SJCRH30 (cell line): Measurements from ENCODE around the gene CARMIL3. TPM values are rescaled to one million over a fixed set of nuclear protein-coding genes. Genes with fewer than 3 reads are reported as not detected.
"Not testable (repeated sequence)": the region's sequence is repeated elsewhere in the genome, so short reads cannot be mapped to it uniquely, and the experiment has no call there.

Experiments used
- DNase-seq, 2 experiments: peaks; one replicate each; pipeline ENCODE4 v3.0.0-alpha.2; 2015 to 2020
- H3K27ac ChIP-seq: fragments of 250-450 bp; sonication (Bioruptor Pico); 2 replicates; pipeline ENCODE4 v1.5.1; 2020; ENCODE audit warnings: mild to moderate bottlenecking, moderate library complexity
- H3K27me3 ChIP-seq: fragments of 250-450 bp; sonication (Bioruptor Pico); 2 replicates; pipeline ENCODE4 v1.5.1; 2020; ENCODE audit warnings: mild to moderate bottlenecking, moderate library complexity
- H3K36me3 ChIP-seq: fragments of 250-450 bp; sonication (Bioruptor Pico); 2 replicates; pipeline ENCODE4 v1.5.1; 2020; ENCODE audit warnings: mild to moderate bottlenecking, moderate library complexity
- H3K4me1 ChIP-seq: fragments of 250-450 bp; sonication (Bioruptor Pico); 2 replicates; pipeline ENCODE4 v1.5.1; 2020; ENCODE audit warnings: mild to moderate bottlenecking, moderate library complexity
- H3K4me3 ChIP-seq: fragments of 250-450 bp; sonication (Bioruptor Pico); 2 replicates; pipeline ENCODE4 v1.5.1; 2020; ENCODE audit warnings: mild to moderate bottlenecking, moderate library complexity
- H3K9me3 ChIP-seq: fragments of 250-450 bp; sonication (Bioruptor Pico); replicated peaks from 2 replicates; pipeline ENCODE4 v1.5.1; 2020; ENCODE audit warnings: mild to moderate bottlenecking, moderate library complexity
- total RNA-seq: library from RNA; depleted of rRNA; stranded (reverse); fragments of >200 nt; shearing (Covaris generic); gene quantifications from 2 replicates; pipeline ENCODE4 v1.2.3, GENCODE V29; 2014

CARMIL3 gene
- total RNA-seq, 1 experiment from 2014 or later = 0.40 TPM

- peaks cover 10% of the 10 kb centered on the region for H3K4me1 ChIP-seq
- no peak for DNase-seq
- H3K27ac ChIP-seq = no peak overlapping the region
- H3K4me3 ChIP-seq = no peak overlapping the region
- H3K9me3 ChIP-seq = no peaks in the 10 kb centered on the region
- peaks cover 10% of the 10 kb centered on the region for H3K36me3 ChIP-seq
- H3K27me3 ChIP-seq = no peaks in the 10 kb centered on the region
Observed at GRCh38 chr14:24098229-24098926, 46.6 kb downstream of the CARMIL3 start.

DNA sequence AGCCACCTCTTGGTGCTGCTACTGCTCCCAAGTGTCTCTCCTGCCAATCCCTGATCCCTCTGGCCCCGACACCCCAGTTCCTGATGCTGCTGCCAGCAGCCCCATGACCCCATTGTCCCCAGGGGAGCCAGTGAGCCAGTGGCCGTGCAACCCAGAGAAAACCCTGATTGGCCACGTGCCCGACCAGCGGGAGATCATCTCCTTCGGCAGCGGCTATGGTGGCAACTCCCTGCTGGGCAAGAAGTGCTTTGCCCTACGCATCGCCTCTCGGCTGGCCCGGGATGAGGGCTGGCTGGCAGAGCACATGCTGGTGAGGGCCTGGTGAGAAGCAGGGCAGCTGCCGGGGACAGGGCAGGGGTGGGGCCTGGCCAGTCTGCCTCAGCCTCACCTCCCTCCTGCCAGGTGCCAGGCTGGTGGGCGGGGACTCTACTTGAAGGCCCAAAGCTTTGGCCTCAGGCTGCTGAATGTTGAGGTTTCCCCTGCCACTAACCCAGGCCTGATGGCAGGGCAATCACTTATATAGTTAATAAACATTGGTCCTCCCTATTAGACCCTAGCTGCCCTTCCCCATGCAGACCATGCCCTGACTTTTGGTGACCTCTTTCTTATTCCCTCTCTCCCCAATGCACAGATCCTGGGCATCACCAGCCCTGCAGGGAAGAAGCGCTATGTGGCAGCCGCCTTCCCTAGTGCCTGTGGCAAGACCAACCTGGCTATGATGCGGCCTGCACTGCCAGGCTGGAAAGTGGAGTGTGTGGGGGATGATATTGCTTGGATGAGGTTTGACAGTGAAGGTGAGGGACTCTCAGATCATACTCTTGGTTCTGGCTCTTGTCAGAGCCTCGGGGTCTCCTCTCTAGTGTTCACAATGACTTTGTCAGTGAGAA lies 47.4 kb downstream of the CARMIL3 start:
- Histone ChIP-seq H3K4me1 (peaks cover 7% of the 10 kb centered on the region), H3K9me3 (no peaks in the 10 kb centered on the region), H3K36me3 (peaks cover 14% of the 10 kb centered on the region), H3K27me3 (no peaks in the 10 kb centered on the region), H3K27ac (no peak overlapping the region), H3K4me3 (no peak overlapping the region)
- DNase-seq = no peak

GRCh38 chr14:24100197-24100981 lies 48.6 kb downstream of the CARMIL3 start:
- DNase-seq = no peak
- H3K27ac ChIP-seq = no peak overlapping the region
- no peaks in the 10 kb centered on the region for H3K9me3 ChIP-seq
- no peaks in the 10 kb centered on the region for H3K27me3 ChIP-seq
- H3K36me3 ChIP-seq = peaks cover 14% of the 10 kb centered on the region
- H3K4me1 ChIP-seq = peaks cover 6% of the 10 kb centered on the region
- H3K4me3 ChIP-seq = no peak overlapping the region

- Histone ChIP-seq H3K27me3 (no peaks in the 10 kb centered on the region), H3K4me1 (no peaks in the 10 kb centered on the region), H3K27ac (no peak overlapping the region), H3K4me3 (no peak overlapping the region), H3K9me3 (no peaks in the 10 kb centered on the region), H3K36me3 (peaks cover 14% of the 10 kb centered on the region)
- no peak for DNase-seq
Observed at GRCh38 chr14:24100982-24101494, 49.2 kb downstream of the CARMIL3 start.

- peaks cover 14% of the 10 kb centered on the region for H3K36me3 ChIP-seq
- H3K4me3 ChIP-seq = no peak overlapping the region
- H3K9me3 ChIP-seq = no peaks in the 10 kb centered on the region
- no peak overlapping the region for H3K27ac ChIP-seq
- DNase-seq = no peak
- H3K4me1 ChIP-seq = no peaks in the 10 kb centered on the region
- no peaks in the 10 kb centered on the region for H3K27me3 ChIP-seq
Observed at GRCh38 chr14:24102357-24103048, 50.7 kb downstream of the CARMIL3 start.

GRCh38 chr14:24103451-24103850 lies 51.6 kb downstream of the CARMIL3 start:
- DNase-seq = no peak
- no peak overlapping the region for H3K27ac ChIP-seq
- no peaks in the 10 kb centered on the region for H3K27me3 ChIP-seq
- peaks cover 14% of the 10 kb centered on the region for H3K36me3 ChIP-seq
- H3K4me1 ChIP-seq = no peaks in the 10 kb centered on the region
- H3K4me3 ChIP-seq = no peak overlapping the region
- H3K9me3 ChIP-seq = no peaks in the 10 kb centered on the region

- not testable (repeated sequence) for H3K4me1 ChIP-seq, DNase-seq, H3K27me3 ChIP-seq, H3K4me3 ChIP-seq, H3K27ac ChIP-seq, H3K9me3 ChIP-seq, H3K36me3 ChIP-seq
Observed at GRCh38 chr14:24105609-24106239, 53.9 kb downstream of the CARMIL3 start.

- Histone ChIP-seq H3K4me3 (no peak overlapping the region), H3K9me3 (no peaks in the 10 kb centered on the region), H3K27ac (no peak overlapping the region), H3K4me1 (peaks cover 9% of the 10 kb centered on the region), H3K36me3 (peaks cover 8% of the 10 kb centered on the region), H3K27me3 (no peaks in the 10 kb centered on the region)
- no peak for DNase-seq
Observed at GRCh38 chr14:24106672-24107271, 55.0 kb downstream of the CARMIL3 start.

DNA sequence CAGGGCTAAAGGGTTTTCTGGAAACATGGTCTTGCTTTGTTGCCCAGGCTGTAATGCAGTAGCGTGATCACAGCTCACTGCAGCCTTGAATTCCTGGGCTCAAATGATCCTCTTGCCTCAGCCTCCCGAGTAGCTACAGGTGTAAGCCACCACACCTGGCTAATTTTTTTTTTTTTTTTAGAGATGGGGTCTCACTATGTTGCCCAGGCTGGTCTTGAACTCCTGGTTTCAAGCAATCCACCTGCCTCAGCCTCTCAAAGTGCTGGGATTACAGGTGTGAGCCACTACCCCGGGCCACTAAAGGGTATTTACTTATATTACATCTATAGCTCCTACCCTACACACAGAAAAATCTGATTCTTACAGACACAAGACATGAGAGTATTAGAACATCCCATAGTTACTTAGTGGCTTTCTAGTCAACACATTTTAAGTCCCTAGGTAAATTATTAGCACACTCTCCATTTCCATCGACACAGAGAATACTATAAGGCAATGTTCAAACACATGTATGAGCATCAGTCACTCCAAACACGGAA lies 56.6 kb downstream of the CARMIL3 start:
- no peak overlapping the region for H3K4me3 ChIP-seq
- H3K4me1 ChIP-seq = peaks cover 9% of the 10 kb centered on the region
- H3K36me3 ChIP-seq = peaks cover 5% of the 10 kb centered on the region
- no peaks in the 10 kb centered on the region for H3K9me3 ChIP-seq
- no peak overlapping the region for H3K27ac ChIP-seq
- H3K27me3 ChIP-seq = no peaks in the 10 kb centered on the region
- no peak for DNase-seq

DNA sequence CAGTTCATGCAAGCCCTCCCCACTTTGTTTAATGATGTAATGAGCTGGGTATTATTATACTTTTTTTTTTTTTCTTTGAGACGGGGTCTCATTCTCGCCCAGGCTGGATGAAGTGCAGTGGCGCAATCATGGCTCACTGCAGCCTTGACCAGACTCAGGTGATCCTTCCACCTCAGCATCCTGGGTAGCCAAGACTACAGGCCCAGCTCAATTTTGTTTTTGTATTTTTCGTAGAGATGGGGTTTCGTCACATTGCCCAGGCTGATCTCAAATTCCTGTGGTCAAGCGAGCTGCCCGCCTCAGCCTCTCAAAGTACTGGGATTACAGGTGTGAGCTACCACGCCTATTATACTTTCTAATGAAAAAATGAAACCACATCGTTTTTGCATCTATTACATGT lies 58.3 kb downstream of the CARMIL3 start:
- Histone ChIP-seq H3K4me1 (peaks cover 9% of the 10 kb centered on the region), H3K27ac (no peak overlapping the region), H3K27me3 (no peaks in the 10 kb centered on the region), H3K4me3 (no peak overlapping the region), H3K9me3 (no peaks in the 10 kb centered on the region), H3K36me3 (no peaks in the 10 kb centered on the region)
- DNase-seq = peak in 1 of 2 experiments; percentile 32

- no peak for DNase-seq
- Histone ChIP-seq H3K27me3 (no peaks in the 10 kb centered on the region), H3K27ac (no peak overlapping the region), H3K36me3 (no peaks in the 10 kb centered on the region), H3K4me1 (peaks cover 9% of the 10 kb centered on the region), H3K9me3 (no peaks in the 10 kb centered on the region), H3K4me3 (no peak overlapping the region)
Observed at GRCh38 chr14:24110523-24110922, 58.7 kb downstream of the CARMIL3 start.

DNA sequence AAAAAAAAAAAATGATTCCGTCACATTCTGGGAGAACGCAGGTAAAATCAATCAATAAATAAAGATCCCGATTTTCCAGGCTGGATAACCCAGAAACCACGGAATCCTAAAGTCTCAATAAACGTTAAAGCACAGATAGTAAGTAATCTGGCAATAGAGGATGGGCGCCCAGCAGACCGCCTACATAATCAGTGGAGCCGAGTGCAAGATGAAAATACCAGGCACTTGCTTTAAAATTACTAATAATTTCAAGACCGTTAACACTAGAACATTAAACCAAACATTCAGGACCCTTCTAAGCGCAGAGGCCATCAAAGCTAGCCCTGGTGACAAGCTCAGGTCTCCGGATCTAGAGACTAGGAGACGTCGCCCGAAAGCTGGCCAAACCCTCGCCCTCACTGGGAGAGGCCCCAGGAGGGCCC lies 61.6 kb downstream of the CARMIL3 start:
- peaks cover 8% of the 10 kb centered on the region for H3K36me3 ChIP-seq
- no peaks in the 10 kb centered on the region for H3K27me3 ChIP-seq
- DNase-seq = no peak
- H3K27ac ChIP-seq = peak overlapping the region; percentile 97
- H3K9me3 ChIP-seq = no peaks in the 10 kb centered on the region
- peaks cover 9% of the 10 kb centered on the region for H3K4me1 ChIP-seq
- peak overlapping the region; percentile 92 for H3K4me3 ChIP-seq

- Histone ChIP-seq H3K9me3 (no peaks in the 10 kb centered on the region), H3K36me3 (peaks cover 10% of the 10 kb centered on the region), H3K4me1 (peaks cover 9% of the 10 kb centered on the region), H3K27me3 (no peaks in the 10 kb centered on the region), H3K4me3 (peak overlapping the region; percentile 92), H3K27ac (peak overlapping the region; percentile 97)
- DNase-seq = peak; percentile 93 to 94
Observed at GRCh38 chr14:24113801-24114531, 62.2 kb downstream of the CARMIL3 start.
